Activated naive CD4-positive, alpha-beta T cell treated with anti-CD3 and anti-CD28 coated beads, Interleukin-2, amount 50 U/mL, for 72 hours (primary cell): Measurements from ENCODE around the gene LSP1. TPM values are rescaled to one million over a fixed set of nuclear protein-coding genes. Genes with fewer than 3 reads are reported as not detected.

Experiments used
- ATAC-seq, 2 donors: fragments of 150-1000 bp; cut with Tn5 transposase; 2 replicates each; pipeline ENCODE4 v1.10.0; 2021; ENCODE audit warnings: mild to moderate bottlenecking in 2 of 2, moderate library complexity in 2 of 2
- DNase-seq, 2 donors: peaks; one replicate each; pipeline ENCODE4 v3.0.0; 2021 to 2022; ENCODE audit warnings: low spot score in 2 of 2
- H3K27ac Mint-ChIP-seq, 2 donors: one replicate each; pipeline ENCODE4 v1.8.0; 2022; ENCODE audit warnings: mild to moderate bottlenecking in 2 of 2, mixed read lengths in 2 of 2
- H3K36me3 Mint-ChIP-seq, 2 donors: one replicate each; pipeline ENCODE4 v1.8.0; 2022; ENCODE audit warnings: mixed read lengths in 2 of 2
- H3K9me3 Mint-ChIP-seq, 2 donors: one replicate each; pipeline ENCODE4 v1.8.0; 2022; ENCODE audit warnings: mixed read lengths in 2 of 2
- total RNA-seq, 2 donors: library from RNA; stranded (reverse); gene quantifications; one replicate each; pipeline ENCODE4 v1.2.3, GENCODE V29; 2022

Gene LSP1
- total RNA-seq, 2 donors from 2014 or later: 102 to 263 TPM

- H3K36me3 Mint-ChIP-seq: peaks cover 11 to 15% of the 10 kb centered on the region in 2 donors
- no peaks in the 10 kb centered on the region for H3K9me3 Mint-ChIP-seq
- peak overlapping the region; percentile 94 to 99 for H3K27ac Mint-ChIP-seq
- DNase-seq: no peak
- ATAC-seq: peak; percentile 16 to 34
Observed at GRCh38 chr11:1854132-1854948, 1.5 kb downstream of the LSP1 start.

- peaks cover 11 to 15% of the 10 kb centered on the region in 2 donors for H3K36me3 Mint-ChIP-seq
- DNase-seq (peak; percentile 61 to 84), ATAC-seq (peak; percentile 51 to 62)
- peak overlapping the region in 1 of 2 donors; percentile 94 for H3K27ac Mint-ChIP-seq
- no peaks in the 10 kb centered on the region for H3K9me3 Mint-ChIP-seq
Observed at GRCh38 chr11:1854949-1855885, 2.3 kb downstream of the LSP1 start.

- Mint-ChIP-seq H3K9me3 (no peaks in the 10 kb centered on the region), H3K27ac (peak overlapping the region in 1 of 2 donors; percentile 36), H3K36me3 (peaks cover 11 to 15% of the 10 kb centered on the region in 2 donors)
- ATAC-seq (no peak), DNase-seq (no peak)
Observed at GRCh38 chr11:1855886-1856265, 3.0 kb downstream of the LSP1 start.

- Mint-ChIP-seq H3K9me3 (no peaks in the 10 kb centered on the region), H3K36me3 (peaks cover 11 to 15% of the 10 kb centered on the region in 2 donors), H3K27ac (peak overlapping the region; percentile 19 to 36)
- DNase-seq (no peak), ATAC-seq (no peak)
Observed at GRCh38 chr11:1856306-1857005, 3.6 kb downstream of the LSP1 start.

- Mint-ChIP-seq H3K9me3 (no peaks in the 10 kb centered on the region), H3K27ac (no peak overlapping the region), H3K36me3 (peaks cover 11 to 15% of the 10 kb centered on the region in 2 donors)
- no peak for DNase-seq
- ATAC-seq: no peak
Observed at GRCh38 chr11:1857064-1857463, 4.2 kb downstream of the LSP1 start.

GRCh38 chr11:1858154-1858553, 5.3 kb downstream of the LSP1 start:
- Mint-ChIP-seq H3K27ac (no peak overlapping the region), H3K9me3 (no peaks in the 10 kb centered on the region), H3K36me3 (peaks cover 8 to 11% of the 10 kb centered on the region in 2 donors)
- no peak for ATAC-seq
- DNase-seq: no peak

- DNase-seq: no peak
- no peak for ATAC-seq
- Mint-ChIP-seq H3K27ac (no peak overlapping the region), H3K36me3 (peaks cover 3 to 6% of the 10 kb centered on the region in 2 donors), H3K9me3 (no peaks in the 10 kb centered on the region)
Observed at GRCh38 chr11:1858576-1858975, 5.7 kb downstream of the LSP1 start.

- ATAC-seq (no peak), DNase-seq (no peak)
- H3K36me3 Mint-ChIP-seq: peaks cover 0 to 2% of the 10 kb centered on the region in 2 donors
- no peak overlapping the region for H3K27ac Mint-ChIP-seq
- H3K9me3 Mint-ChIP-seq: no peaks in the 10 kb centered on the region
Observed at GRCh38 chr11:1859004-1859403, 6.1 kb downstream of the LSP1 start.

- H3K36me3 Mint-ChIP-seq: no peaks in the 10 kb centered on the region
- DNase-seq (no peak), ATAC-seq (no peak)
- no peak overlapping the region for H3K27ac Mint-ChIP-seq
- no peaks in the 10 kb centered on the region for H3K9me3 Mint-ChIP-seq
Observed at GRCh38 chr11:1860108-1860507, 7.2 kb downstream of the LSP1 start.

GRCh38 chr11:1861435-1862411, 8.8 kb downstream of the LSP1 start:
- Mint-ChIP-seq H3K9me3 (no peaks in the 10 kb centered on the region), H3K36me3 (no peaks in the 10 kb centered on the region), H3K27ac (no peak overlapping the region)
- no peak for ATAC-seq
- no peak for DNase-seq

- Mint-ChIP-seq H3K27ac (peak overlapping the region in 1 of 2 donors; percentile 37), H3K9me3 (no peaks in the 10 kb centered on the region), H3K36me3 (no peaks in the 10 kb centered on the region)
- ATAC-seq: peak in 1 of 2 donors; percentile 20
- no peak for DNase-seq
Observed at GRCh38 chr11:1862588-1863351, 9.9 kb downstream of the LSP1 start.

GRCh38 chr11:1863352-1864216, 10.7 kb downstream of the LSP1 start:
- ATAC-seq (no peak), DNase-seq (no peak)
- Mint-ChIP-seq H3K9me3 (no peaks in the 10 kb centered on the region), H3K27ac (peak overlapping the region in 1 of 2 donors; percentile 37), H3K36me3 (no peaks in the 10 kb centered on the region)

- ATAC-seq (no peak), DNase-seq (no peak)
- Mint-ChIP-seq H3K36me3 (no peaks in the 10 kb centered on the region), H3K27ac (no peak overlapping the region), H3K9me3 (no peaks in the 10 kb centered on the region)
Observed at GRCh38 chr11:1864231-1864630, 11.3 kb downstream of the LSP1 start.
